Loucy (cell line): ENCODE measurements around the gene CCK.

Experiments
- H2AFZ ChIP-seq: fragments of 200-600 bp; sonication (generic); 2 replicates; pipeline ENCODE4 v1.6.0; 2016; ENCODE audit warnings: antibody characterized with exemption, mild to moderate bottlenecking, low read length, moderate library complexity
- H3F3A ChIP-seq: fragments of 200-600 bp; 2 replicates; pipeline ENCODE4 v1.6.0; 2016; ENCODE audit warnings: antibody characterized with exemption, low read depth, mild to moderate bottlenecking
- H3K27me3 ChIP-seq: fragments of 200-600 bp; sonication (generic); 2 replicates; pipeline ENCODE4 v1.6.1; 2014; ENCODE audit warnings: low read length, mild to moderate bottlenecking; ENCODE audit not compliant: insufficient read depth, poor library complexity, severe bottlenecking
- H3K36me3 ChIP-seq: fragments of 200-600 bp; sonication (generic); 2 replicates; pipeline ENCODE4 v1.6.1; 2016; ENCODE audit warnings: low read length; ENCODE audit not compliant: insufficient read depth
- H3K4me1 ChIP-seq: fragments of 200-600 bp; sonication (generic); 2 replicates; pipeline ENCODE4 v1.5.1; 2014; ENCODE audit warnings: low read length, mild to moderate bottlenecking; ENCODE audit not compliant: insufficient read depth, poor library complexity, severe bottlenecking
- H3K4me2 ChIP-seq: fragments of 200-600 bp; sonication (generic); 2 replicates; pipeline ENCODE4 v1.6.0; 2014; ENCODE audit warnings: antibody characterized with exemption, low read length, low read depth, mild to moderate bottlenecking; ENCODE audit not compliant: poor library complexity, severe bottlenecking
- H3K4me3 ChIP-seq: fragments of 200-600 bp; sonication (generic); 2 replicates; pipeline ENCODE4 v1.5.1; 2014; ENCODE audit warnings: low read length, mild to moderate bottlenecking, mixed read lengths; ENCODE audit not compliant: poor library complexity, severe bottlenecking
- H3K79me2 ChIP-seq: fragments of 200-600 bp; sonication (generic); 2 replicates; pipeline ENCODE4 v1.6.1; 2014; ENCODE audit warnings: low read length; ENCODE audit not compliant: insufficient read depth
- H3K9ac ChIP-seq: fragments of 200-600 bp; sonication (generic); 2 replicates; pipeline ENCODE4 v1.6.0; 2014; ENCODE audit warnings: mild to moderate bottlenecking, low read depth, low read length, moderate library complexity; ENCODE audit not compliant: poor library complexity, severe bottlenecking
- H3K9me2 ChIP-seq: fragments of 200-600 bp; sonication (generic); replicated peaks from 2 replicates; pipeline ENCODE4 v1.6.1; 2016; ENCODE audit warnings: low read depth, low read length, mixed read lengths
- H3K9me3 ChIP-seq: fragments of 200-600 bp; sonication (generic); 2 replicates; pipeline ENCODE4 v1.6.1; 2014; ENCODE audit warnings: mild to moderate bottlenecking, antibody characterized with exemption, low read length, low read depth; ENCODE audit not compliant: insufficient read depth
- H4K20me1 ChIP-seq: fragments of 200-600 bp; sonication (generic); 2 replicates; pipeline ENCODE4 v1.6.0; 2014; ENCODE audit warnings: antibody characterized with exemption, low read length, mild to moderate bottlenecking; ENCODE audit not compliant: insufficient read depth, poor library complexity, severe bottlenecking
- CTCF ChIP-seq: fragments of 200-600 bp; sonication (generic); conservative IDR thresholded peaks from 2 replicates; pipeline ENCODE4 v1.5.1; 2014; ENCODE audit warnings: mild to moderate bottlenecking, antibody characterized with exemption, low read length
- EZH2phosphoT487 ChIP-seq: fragments of 200-600 bp; IDR thresholded peaks from 2 replicates; pipeline ENCODE4 v1.6.1; 2018; ENCODE audit warnings: antibody characterized with exemption, mild to moderate bottlenecking, moderate library complexity, borderline replicate concordance

CCK gene

GRCh38 chr3:42263354-42264346 lies 2.3 kb downstream of the CCK start:
- Histone ChIP-seq H3K36me3 (no peaks in the 10 kb centered on the region), H3K9me3 (0 out of 2 replicates have a peak, but pooled peaks cover 3% of the 10 kb centered on the region), H3K27me3 (no peaks in the 10 kb centered on the region), H3F3A (no peaks in the 10 kb centered on the region), H3K4me1 (no peaks in the 10 kb centered on the region), H3K4me2 (no peak overlapping the region), H3K9ac (no peak overlapping the region), H3K9me2 (no peaks in the 10 kb centered on the region), H2AFZ (no peak overlapping the region), H4K20me1 (no peaks in the 10 kb centered on the region), H3K79me2 (no peaks in the 10 kb centered on the region), H3K4me3 (no peak overlapping the region)
- TF ChIP-seq EZH2phosphoT487 (no peak), CTCF (no peak)

- TF ChIP-seq EZH2phosphoT487: no peak
- TF ChIP-seq CTCF: no peak
- Histone ChIP-seq H3K4me3 (no peak overlapping the region), H3K79me2 (no peaks in the 10 kb centered on the region), H3K9me2 (no peaks in the 10 kb centered on the region), H3K27me3 (no peaks in the 10 kb centered on the region), H3K4me2 (no peak overlapping the region), H3K9me3 (no peaks in the 10 kb centered on the region), H3K4me1 (no peaks in the 10 kb centered on the region), H3K9ac (no peak overlapping the region), H4K20me1 (no peaks in the 10 kb centered on the region), H2AFZ (no peak overlapping the region), H3K36me3 (no peaks in the 10 kb centered on the region), H3F3A (no peaks in the 10 kb centered on the region)
Observed at GRCh38 chr3:42262525-42262924, 3.5 kb downstream of the CCK start.

GRCh38 chr3:42257007-42257406 lies 9.0 kb downstream of the CCK start:
- Histone ChIP-seq H3K4me1 (no peaks in the 10 kb centered on the region), H3K9ac (no peak overlapping the region), H3K9me2 (no peaks in the 10 kb centered on the region), H3K9me3 (no peaks in the 10 kb centered on the region), H3K79me2 (no peaks in the 10 kb centered on the region), H3K36me3 (no peaks in the 10 kb centered on the region), H2AFZ (no peak overlapping the region), H3K27me3 (no peaks in the 10 kb centered on the region), H3F3A (no peaks in the 10 kb centered on the region), H3K4me3 (no peak overlapping the region), H4K20me1 (no peaks in the 10 kb centered on the region), H3K4me2 (no peak overlapping the region)
- no peak for TF ChIP-seq EZH2phosphoT487
- TF ChIP-seq CTCF: no peak
